GM21515 (cell line): ENCODE measurements around the gene SCARF1.

Experiments
- ATAC-seq: cut with Tn5 transposase; IDR thresholded peaks from one replicate; pipeline ENCODE4 v1.9.1; 2021; ENCODE audit not compliant: unreplicated experiment

Gene SCARF1

DNA sequence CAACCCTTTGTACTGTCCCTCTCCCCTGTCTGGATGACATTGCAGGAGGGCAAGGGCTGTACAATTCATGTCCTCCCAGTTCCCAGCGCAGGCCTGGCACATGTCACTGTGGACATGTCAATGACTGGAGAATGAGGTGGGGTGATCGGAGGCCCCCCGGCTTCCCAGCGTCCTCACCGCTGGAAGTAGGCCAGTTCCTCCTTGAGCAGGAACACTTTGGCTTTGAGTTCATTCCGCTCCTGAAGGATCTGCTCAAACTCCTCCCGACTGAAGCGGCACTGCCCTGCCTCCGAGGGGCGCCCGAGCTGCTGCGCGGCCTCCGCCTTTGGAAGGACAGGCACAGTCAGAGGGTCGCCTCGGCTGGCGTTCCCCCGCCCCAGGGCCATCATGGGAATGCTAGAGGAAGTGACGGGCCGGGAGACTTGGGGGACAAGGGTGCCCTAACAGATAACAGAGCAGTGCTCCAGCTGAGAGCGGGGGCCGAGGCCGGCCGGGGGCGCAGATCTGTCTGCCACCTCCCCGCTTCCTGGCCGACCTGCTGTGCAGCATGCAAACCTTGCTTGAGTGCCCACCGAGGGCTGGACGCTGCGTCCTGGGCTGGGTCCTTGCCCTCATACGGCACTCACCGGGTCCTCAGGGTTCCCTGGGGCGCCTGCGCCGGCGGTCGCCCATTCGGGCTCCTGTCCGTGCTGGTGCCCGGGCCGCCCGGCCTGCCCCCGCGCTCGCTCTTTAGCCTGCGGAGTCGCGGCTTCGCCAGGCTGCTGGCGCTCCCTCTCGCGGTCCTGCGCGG lies 2.8 kb upstream of the SCARF1 start:
- ATAC-seq, result peak; percentile 3

- ATAC-seq, result no peak
These were observed 2.3 kb upstream of the SCARF1 start for GRCh38 chr17:1647802-1648171.

GRCh38 chr17:1646199-1646875 lies 805 bp upstream of the SCARF1 start:
- ATAC-seq, result no peak

DNA sequence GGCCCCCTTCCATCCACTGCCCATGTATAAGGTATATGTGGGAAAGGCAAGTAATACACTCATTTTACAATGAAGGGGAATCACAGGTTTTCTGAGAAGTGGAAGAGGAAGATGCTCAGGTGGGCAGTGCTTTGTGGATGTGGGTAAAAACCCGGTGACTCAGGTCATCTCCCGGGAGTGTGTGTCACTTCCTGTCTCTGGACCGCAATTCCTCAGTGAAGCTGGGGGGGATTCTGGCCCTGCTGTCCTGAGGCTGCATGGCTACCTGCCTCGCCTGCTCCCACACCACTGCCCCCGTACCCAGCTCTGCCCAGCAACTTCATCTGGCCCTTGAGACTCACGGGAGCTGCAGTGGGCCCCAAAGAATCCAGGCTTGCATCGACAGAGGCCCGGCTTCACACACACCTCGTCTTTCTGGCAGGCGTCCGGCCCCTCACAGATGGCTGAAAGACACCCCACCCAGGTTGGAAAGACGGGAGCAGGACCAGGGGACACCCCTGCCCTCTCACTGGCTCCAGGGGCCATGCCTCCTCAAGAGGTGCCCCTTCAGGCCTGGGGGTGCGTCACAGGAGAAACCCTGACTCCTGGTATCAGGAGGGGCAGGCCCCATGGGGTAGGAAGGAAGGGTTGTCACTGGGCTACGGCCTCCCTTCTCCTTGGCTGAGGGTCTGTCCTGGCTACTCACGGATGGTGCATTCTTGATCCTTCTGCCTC lies 882 bp downstream of the SCARF1 start:
- no peak for ATAC-seq

- ATAC-seq, result no peak
These were observed 1.5 kb downstream of the SCARF1 start for GRCh38 chr17:1643999-1644492.

DNA sequence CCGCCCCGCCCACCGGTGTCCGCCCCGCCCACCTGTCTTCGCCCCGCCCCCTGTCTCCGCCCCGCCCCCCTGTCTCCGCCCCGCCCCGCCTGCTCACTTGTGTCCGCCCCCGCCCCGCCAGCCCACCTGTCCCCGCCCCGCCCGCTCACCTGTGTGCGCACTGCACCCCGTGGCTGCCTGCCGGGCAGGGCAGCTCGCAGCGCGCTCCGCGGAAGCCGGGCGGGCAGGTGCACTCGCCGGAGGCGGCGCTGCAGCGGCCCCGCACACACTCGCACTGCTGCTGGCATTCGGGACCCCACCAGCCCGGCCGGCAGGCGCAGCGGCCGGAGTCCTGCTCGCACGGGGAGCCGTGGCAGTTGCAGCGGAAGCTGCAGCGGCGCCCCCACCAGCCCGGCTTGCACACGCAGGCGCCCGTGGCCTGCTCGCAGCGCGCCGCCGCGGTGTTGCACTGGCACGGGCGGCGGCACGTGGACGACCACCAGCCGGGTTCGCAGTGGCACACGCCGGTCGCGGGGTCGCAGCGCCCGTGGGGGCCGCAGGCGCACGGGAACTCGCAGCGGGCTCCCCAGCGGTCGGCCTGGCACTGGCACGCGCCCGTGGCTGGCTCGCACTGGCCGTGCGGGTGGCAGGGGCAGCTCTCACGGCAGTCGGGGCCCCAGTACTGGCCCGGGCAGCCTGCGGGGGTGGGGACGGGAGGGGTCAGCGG lies 2.1 kb downstream of the SCARF1 start:
- ATAC-seq, result no peak

DNA sequence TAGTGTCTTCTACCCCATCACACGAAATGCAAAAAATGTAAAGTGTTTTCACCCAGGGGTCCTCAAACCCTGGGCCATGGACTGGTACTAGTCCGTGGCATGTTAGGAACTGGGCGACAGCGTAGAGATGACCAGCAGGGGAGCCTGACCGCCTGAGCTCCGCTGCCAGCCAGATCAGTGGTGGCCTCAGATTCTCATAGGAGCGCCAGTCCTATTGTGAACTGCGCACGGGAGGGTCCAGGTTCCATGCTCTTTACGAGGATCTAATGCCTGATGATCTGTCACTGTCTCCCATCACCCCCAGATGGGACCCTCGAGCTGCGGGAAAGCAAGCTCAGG lies 4.5 kb downstream of the SCARF1 start:
- ATAC-seq, result no peak

GRCh38 chr17:1640329-1641064 lies 5.0 kb downstream of the SCARF1 start:
- no peak for ATAC-seq

DNA sequence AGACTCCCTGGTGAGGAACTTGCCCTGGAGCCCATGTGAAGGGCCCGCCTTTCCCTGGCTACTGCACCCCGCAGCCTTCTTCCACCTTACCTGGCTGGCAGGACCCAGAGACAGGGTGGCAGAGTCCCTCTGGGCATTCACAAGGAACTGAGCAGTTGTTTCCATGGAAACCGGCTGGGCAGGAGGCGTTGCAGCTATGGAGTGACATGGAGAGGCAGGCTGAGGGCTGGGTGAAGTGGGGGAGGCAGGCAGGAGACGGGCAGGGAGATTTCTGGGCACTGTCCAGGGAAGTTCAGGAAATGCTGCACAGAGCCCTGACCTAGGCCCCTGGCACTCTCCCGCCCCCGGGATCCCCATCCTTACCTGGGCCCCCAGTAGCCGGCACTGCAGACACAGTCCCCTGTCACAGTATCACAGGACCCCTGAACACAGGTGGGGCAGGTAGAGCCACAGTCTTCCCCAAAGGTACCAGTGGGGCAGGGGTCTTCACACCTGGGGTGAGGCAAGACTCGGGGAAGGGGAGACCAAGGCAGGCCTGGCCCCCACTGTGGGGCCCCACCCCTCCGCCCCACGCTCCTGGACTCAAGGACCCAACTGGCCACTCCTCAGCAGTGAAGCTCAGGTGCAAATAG lies 5.9 kb downstream of the SCARF1 start:
- ATAC-seq, result no peak

- ATAC-seq, result no peak
These were observed 6.8 kb downstream of the SCARF1 start for GRCh38 chr17:1638624-1639300.

GRCh38 chr17:1638171-1638590 lies 7.4 kb downstream of the SCARF1 start:
- no peak for ATAC-seq

GRCh38 chr17:1636732-1637285 lies 8.7 kb downstream of the SCARF1 start:
- no peak for ATAC-seq

- ATAC-seq, result no peak
These were observed 9.7 kb downstream of the SCARF1 start for GRCh38 chr17:1635675-1636465.

DNA sequence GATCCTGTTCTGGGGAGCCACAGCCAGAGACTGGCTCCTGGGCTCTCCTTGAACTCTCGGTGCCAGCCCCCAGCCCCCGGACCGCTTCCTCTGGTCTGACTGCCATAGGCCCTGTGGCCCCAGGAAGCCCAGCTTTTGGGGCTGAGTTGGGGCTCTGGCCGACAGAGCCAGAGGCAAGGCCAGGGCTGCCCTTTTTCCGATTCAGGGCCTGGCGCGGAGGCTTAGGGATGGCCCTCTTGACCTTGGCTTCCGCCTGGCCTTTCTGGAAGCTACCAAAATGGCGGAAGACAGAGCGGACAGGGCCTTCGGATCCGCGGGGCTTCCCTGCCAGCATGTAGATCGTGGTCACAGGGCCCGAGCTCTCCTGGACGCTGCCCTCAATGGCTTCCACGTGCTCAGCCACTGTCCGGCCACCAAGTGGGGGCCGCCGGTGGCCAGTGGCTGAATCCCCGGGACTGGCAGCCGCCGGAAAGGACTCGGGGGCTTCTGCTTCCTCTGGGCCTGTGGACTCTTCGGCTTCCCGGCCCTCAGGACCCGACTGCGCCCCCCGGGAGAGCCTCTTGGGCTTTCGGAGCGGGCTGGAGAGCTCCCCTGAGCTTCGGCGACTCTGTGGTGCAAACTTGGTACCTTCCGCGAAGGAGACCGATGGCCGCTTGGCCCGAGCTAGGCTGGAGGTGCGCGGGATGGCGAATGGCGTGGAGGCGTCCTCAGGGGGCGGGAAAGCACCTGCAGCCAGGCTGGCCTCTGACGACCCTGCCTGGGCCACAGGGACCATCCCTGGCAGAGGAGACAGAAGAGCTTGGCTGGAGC lies 10.5 kb downstream of the SCARF1 start:
- no peak for ATAC-seq

DNA sequence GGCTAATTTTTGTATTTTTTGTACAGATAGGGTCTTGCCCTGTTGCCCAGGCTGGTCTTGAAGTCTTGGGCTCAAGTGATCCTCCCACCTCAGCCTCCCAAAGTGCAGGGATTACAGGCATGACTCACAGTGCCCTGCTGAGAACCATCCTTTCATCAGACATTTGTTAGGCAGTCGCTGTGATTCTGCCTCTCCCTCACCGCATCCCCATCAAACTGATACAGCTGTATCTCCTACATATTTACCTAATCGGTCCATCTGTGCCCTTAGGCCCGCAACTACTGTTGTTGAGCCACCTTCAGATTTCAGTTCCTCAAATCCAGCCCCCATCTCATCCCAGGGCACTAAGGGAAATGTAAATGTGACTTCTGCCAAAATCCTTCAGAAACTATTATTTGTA lies 14.9 kb downstream of the SCARF1 start:
- ATAC-seq, result no peak

DNA sequence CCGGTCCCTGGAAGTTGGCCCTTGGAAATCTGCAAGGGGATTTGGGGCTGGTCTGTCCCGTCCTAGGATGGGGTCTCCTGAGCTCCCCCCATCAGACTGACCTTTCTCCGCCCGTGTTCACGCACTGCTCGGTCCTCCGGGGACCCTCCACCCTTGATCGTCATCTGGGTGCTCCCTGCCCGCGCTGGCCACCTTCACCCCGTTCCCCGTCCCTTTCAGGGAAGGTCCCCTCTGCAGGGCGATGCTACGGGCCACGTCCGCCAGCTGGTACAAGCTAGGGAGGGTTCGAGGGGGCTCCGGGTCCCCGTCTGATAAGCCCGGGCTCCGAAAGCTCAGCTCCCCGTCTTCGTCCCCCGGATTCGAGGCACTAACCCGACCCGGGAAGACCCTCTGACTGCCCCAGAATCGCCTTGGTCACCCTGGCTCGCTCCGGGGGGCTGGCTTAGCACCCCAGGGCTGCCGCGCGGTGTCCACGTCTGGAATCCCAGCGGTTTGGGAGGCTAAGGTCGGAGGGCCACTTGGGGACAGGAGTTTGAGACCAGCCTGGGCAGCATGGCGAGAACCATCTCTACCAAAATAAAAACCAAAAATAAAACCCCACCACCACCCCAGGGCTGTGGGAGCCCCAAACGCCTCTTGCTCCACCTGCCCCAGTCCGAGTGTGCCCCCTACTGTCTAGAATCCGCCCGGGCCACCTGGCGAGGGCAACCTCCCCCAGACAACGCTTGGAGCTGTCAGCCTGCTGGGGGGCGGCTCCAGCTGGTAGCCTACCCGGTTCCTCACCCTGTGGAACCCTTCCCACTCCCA lies 15.8 kb downstream of the SCARF1 start:
- ATAC-seq, result no peak
